Smooth muscle cell (in vitro differentiated cells): ENCODE measurements around the gene PKHD1. TPM values are rescaled to one million over a fixed set of nuclear protein-coding genes. Genes with fewer than 3 reads are reported as not detected.
"Not testable (repeated sequence)": the region's sequence is repeated elsewhere in the genome, so short reads cannot be mapped to it uniquely, and the experiment has no call there.

Experiments
- DNase-seq: peaks from one replicate; lab custom pipeline; 2025; ENCODE audit not compliant: unreplicated experiment; lab: John Stamatoyannopoulos, UW
- H2AFZ ChIP-seq: fragments of 200-600 bp; sonication (generic); 2 replicates; pipeline ENCODE4 v1.6.0; 2016; ENCODE audit warnings: antibody characterized with exemption, low read depth, mild to moderate bottlenecking
- H3F3A ChIP-seq: fragments of 200-600 bp; sonication (generic); 2 replicates; pipeline ENCODE4 v1.6.0; 2017; ENCODE audit warnings: antibody characterized with exemption, low read depth
- H3K27ac ChIP-seq: fragments of 200-600 bp; sonication (generic); 2 replicates; pipeline ENCODE4 v1.5.1; 2016; ENCODE audit warnings: low read depth, mild to moderate bottlenecking
- H3K27me3 ChIP-seq: fragments of 200-600 bp; sonication (generic); 2 replicates; pipeline ENCODE4 v1.6.1; 2016; ENCODE audit warnings: low read depth, mild to moderate bottlenecking
- H3K36me3 ChIP-seq: fragments of 200-600 bp; sonication (generic); 2 replicates; pipeline ENCODE4 v1.5.1; 2016; ENCODE audit warnings: low read depth
- H3K4me1 ChIP-seq: fragments of 200-600 bp; sonication (generic); 2 replicates; pipeline ENCODE4 v1.5.1; 2016; ENCODE audit warnings: low read depth
- H3K4me2 ChIP-seq: fragments of 200-600 bp; sonication (generic); 2 replicates; pipeline ENCODE4 v1.6.0; 2016; ENCODE audit warnings: mild to moderate bottlenecking
- H3K4me3 ChIP-seq: fragments of 200-600 bp; sonication (generic); 2 replicates; pipeline ENCODE4 v1.5.1; 2016; ENCODE audit warnings: mild to moderate bottlenecking
- H3K79me2 ChIP-seq: fragments of 200-600 bp; sonication (generic); 2 replicates; pipeline ENCODE4 v1.6.0; 2016; ENCODE audit warnings: low read depth, mild to moderate bottlenecking
- H3K9ac ChIP-seq: fragments of 200-600 bp; sonication (generic); 2 replicates; pipeline ENCODE4 v1.6.0; 2016; ENCODE audit warnings: low read depth
- H3K9me3 ChIP-seq: fragments of 200-600 bp; sonication (generic); replicated peaks from 2 replicates; pipeline ENCODE4 v1.5.1; 2016; ENCODE audit warnings: low read depth
- H4K20me1 ChIP-seq: fragments of 200-600 bp; sonication (generic); 2 replicates; pipeline ENCODE4 v1.6.0; 2016; ENCODE audit warnings: low read depth
- WGBS: methylation state at CpG from one replicate; pipeline ENCODE4 v1.1.7; 2016; ENCODE audit warnings: low lambda C conversion rate; 5-methylcytosine and 5-hydroxymethylcytosine counted together
- polyA plus RNA-seq: library from polyadenylated mRNA; unstranded; fragments of >200 nt; fragmentation: Nextera tagmentation; extraction: Ambion mirVana; gene quantifications from 2 replicates; pipeline ENCODE4 v1.2.1, GENCODE V29; 2016
- total RNA-seq: library from RNA; depleted of rRNA; stranded (reverse); fragments of >200 nt; gene quantifications from 2 replicates; pipeline ENCODE4 v1.2.3, GENCODE V29; 2014
- TF ChIP-seq, protein P1 (sequence below): fragments of 200-600 bp; sonication (generic); IDR thresholded peaks from 2 replicates; pipeline ENCODE4 v1.5.1; 2017; ENCODE audit warnings: borderline replicate concordance, mild to moderate bottlenecking, antibody characterized with exemption; ENCODE audit not compliant: insufficient read depth, poor library complexity, severe bottlenecking

Gene PKHD1
- total and polyA plus RNA-seq, 2 experiments from 2014 or later, result not detected

DNA sequence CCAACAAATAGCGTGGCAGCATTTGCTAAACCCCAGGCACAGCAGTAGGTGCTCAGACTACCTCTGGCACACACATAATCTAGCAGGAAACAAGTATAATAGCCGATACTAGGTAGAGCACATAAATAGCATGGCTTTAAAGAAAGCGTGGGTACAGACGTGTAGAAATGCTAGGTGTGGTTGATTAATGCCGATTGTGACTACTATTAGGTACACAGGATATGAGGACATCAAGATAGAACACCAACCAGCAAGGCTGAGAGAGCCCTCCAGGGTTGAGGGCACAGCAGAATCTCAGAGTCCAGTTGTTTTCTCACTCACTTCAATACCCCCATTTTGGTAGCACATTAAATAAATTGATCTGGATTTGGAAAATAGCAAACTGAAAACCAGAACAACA lies 100.5 kb downstream of the PKHD1 start:
- Histone ChIP-seq H3K27me3 (peaks cover 2% of the 10 kb centered on the region), H3K4me1 (peaks cover 20% of the 10 kb centered on the region)

DNA sequence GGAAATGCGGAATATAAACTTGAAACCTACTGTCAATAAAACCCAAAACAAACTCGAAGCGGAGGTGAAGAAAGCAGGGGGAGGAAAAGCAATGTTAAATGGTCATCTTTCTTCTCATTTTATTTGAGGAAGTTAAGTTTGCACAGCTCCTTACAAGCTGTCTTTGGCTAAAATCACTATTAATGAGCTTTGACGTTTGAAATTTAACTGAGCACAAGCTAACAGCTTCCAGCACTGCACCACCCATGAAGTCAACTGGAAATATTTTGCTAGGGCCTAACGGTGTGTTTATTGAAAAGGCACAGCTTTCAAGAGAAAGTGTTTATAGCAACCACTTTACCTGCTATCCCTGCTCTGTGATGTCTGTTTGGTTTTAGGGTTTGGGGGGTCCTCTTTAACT lies 103.8 kb downstream of the PKHD1 start:
- Histone ChIP-seq H3F3A (no peaks in the 10 kb centered on the region), H3K36me3 (no peaks in the 10 kb centered on the region), H3K27me3 (no peaks in the 10 kb centered on the region), H3K9ac (no peak overlapping the region), H3K27ac (no peak overlapping the region), H2AFZ (no peak overlapping the region), H4K20me1 (no peaks in the 10 kb centered on the region), H3K9me3 (no peaks in the 10 kb centered on the region), H3K4me2 (no peak overlapping the region), H3K4me3 (no peak overlapping the region), H3K79me2 (no peaks in the 10 kb centered on the region), H3K4me1 (peaks cover 20% of the 10 kb centered on the region)
- 52% methylated on average over 5 of the region's 5 CpGs for WGBS
- DNase-seq, result no peak
- TF ChIP-seq, protein P1, sequence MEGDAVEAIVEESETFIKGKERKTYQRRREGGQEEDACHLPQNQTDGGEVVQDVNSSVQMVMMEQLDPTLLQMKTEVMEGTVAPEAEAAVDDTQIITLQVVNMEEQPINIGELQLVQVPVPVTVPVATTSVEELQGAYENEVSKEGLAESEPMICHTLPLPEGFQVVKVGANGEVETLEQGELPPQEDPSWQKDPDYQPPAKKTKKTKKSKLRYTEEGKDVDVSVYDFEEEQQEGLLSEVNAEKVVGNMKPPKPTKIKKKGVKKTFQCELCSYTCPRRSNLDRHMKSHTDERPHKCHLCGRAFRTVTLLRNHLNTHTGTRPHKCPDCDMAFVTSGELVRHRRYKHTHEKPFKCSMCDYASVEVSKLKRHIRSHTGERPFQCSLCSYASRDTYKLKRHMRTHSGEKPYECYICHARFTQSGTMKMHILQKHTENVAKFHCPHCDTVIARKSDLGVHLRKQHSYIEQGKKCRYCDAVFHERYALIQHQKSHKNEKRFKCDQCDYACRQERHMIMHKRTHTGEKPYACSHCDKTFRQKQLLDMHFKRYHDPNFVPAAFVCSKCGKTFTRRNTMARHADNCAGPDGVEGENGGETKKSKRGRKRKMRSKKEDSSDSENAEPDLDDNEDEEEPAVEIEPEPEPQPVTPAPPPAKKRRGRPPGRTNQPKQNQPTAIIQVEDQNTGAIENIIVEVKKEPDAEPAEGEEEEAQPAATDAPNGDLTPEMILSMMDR, result no peak

More for the DNA sequence above, 100.5 kb downstream of the PKHD1 start:
- Histone ChIP-seq H3K9me3 (no peaks in the 10 kb centered on the region), H2AFZ (no peak overlapping the region), H3K4me2 (no peak overlapping the region), H3K36me3 (no peaks in the 10 kb centered on the region), H3K79me2 (no peaks in the 10 kb centered on the region), H3F3A (no peaks in the 10 kb centered on the region), H3K9ac (no peak overlapping the region), H3K4me3 (no peak overlapping the region), H3K27ac (no peak overlapping the region), H4K20me1 (no peaks in the 10 kb centered on the region)
- WGBS, result 96% methylated on average over 5 of the region's 5 CpGs
- no peak for DNase-seq
- TF ChIP-seq, protein P1, result no peak

DNA sequence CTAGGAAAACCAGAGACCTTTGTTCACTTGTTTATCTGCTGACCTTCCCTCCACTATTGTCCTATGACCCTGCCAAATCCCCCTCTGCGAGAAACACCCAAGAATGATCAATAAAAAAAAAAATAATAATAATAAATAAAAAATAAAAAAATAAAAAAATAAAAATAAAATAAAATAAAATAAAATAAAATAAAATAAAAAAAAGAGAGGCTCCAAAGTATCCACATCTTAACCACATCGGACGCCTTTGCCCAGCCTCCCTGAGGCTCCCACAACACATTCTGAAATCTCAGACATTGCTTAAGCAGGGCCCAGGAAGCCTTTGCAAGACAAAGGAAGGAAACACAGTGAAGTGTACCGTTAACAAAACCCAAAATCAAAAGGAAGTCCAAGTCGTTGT lies 104.7 kb downstream of the PKHD1 start:
- peaks cover 20% of the 10 kb centered on the region for H3K4me1 ChIP-seq
- not testable (repeated sequence) for H3K27ac ChIP-seq, H4K20me1 ChIP-seq, H3K4me3 ChIP-seq, H3K27me3 ChIP-seq, DNase-seq, H3F3A ChIP-seq, H3K79me2 ChIP-seq, H3K9ac ChIP-seq, H3K36me3 ChIP-seq, H3K4me2 ChIP-seq, H2AFZ ChIP-seq, H3K9me3 ChIP-seq
- 77% methylated on average over 5 of the region's 5 CpGs for WGBS

DNA sequence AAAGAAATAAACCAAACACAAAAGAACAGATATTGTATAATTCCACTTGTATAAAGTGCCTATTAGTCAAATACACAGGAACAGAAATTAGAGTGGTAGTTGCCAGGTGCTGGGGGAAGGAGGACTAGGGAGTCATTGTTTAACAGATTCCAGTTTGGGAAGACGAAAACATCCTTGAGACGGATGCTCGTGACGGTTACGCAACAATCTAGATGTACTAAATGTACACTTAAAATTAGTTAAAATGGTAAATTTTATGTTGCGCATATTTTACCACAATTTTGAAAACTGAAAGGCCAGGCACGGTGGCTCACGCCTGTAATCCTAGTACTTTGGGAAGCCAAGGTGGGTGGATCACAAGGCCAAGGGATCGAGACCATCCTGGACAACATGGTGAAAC lies 111.0 kb downstream of the PKHD1 start:
- Histone ChIP-seq H3K36me3 (no peaks in the 10 kb centered on the region), H2AFZ (no peak overlapping the region), H3K4me2 (no peak overlapping the region), H3K9me3 (no peaks in the 10 kb centered on the region), H3K27ac (no peak overlapping the region), H3K79me2 (no peaks in the 10 kb centered on the region), H3K9ac (no peak overlapping the region), H3K4me1 (no peaks in the 10 kb centered on the region), H3K4me3 (no peak overlapping the region), H4K20me1 (no peaks in the 10 kb centered on the region), H3F3A (no peaks in the 10 kb centered on the region), H3K27me3 (peaks cover 7% of the 10 kb centered on the region)
- TF ChIP-seq, protein P1, result no peak
- WGBS, result 96% methylated on average over 9 of the region's 9 CpGs
- DNase-seq, result no peak
